Omental fat pad (tissue), 4 donors: Measurements from ENCODE around the gene CFAP20DC. TPM values are rescaled to one million over a fixed set of nuclear protein-coding genes. Genes with fewer than 3 reads are reported as not detected.

Experiments used
- ATAC-seq: fragments of 150-250 bp; one replicate; pipeline ENCODE4 v1.9.1; 2016; ENCODE audit warnings: mild to moderate bottlenecking, moderate library complexity; ENCODE audit not compliant: low FRiP score
- DNase-seq: peaks from one replicate; pipeline ENCODE4 v3.0.0-alpha.2; 2019; ENCODE audit warnings: low spot score
- total RNA-seq, 4 donors: library from RNA; depleted of rRNA; stranded (reverse); fragments of >200 nt; gene quantifications; one replicate each; pipeline ENCODE4 v1.1.0, GENCODE V29; 2016
- TF ChIP-seq, protein P1 (sequence below), 3 donors: fragments of 450-650 bp; IDR thresholded peaks; one replicate each; pipeline ENCODE4 v1.5.1; 2016 to 2017; ENCODE audit warnings: antibody characterized with exemption in 3 of 3, mild to moderate bottlenecking in 3 of 3, moderate library complexity in 2 of 3

CFAP20DC gene
- total RNA-seq, 4 donors from 2014 or later = 0.25 to 0.36 (median 0.28) TPM; not detected in 1

DNA sequence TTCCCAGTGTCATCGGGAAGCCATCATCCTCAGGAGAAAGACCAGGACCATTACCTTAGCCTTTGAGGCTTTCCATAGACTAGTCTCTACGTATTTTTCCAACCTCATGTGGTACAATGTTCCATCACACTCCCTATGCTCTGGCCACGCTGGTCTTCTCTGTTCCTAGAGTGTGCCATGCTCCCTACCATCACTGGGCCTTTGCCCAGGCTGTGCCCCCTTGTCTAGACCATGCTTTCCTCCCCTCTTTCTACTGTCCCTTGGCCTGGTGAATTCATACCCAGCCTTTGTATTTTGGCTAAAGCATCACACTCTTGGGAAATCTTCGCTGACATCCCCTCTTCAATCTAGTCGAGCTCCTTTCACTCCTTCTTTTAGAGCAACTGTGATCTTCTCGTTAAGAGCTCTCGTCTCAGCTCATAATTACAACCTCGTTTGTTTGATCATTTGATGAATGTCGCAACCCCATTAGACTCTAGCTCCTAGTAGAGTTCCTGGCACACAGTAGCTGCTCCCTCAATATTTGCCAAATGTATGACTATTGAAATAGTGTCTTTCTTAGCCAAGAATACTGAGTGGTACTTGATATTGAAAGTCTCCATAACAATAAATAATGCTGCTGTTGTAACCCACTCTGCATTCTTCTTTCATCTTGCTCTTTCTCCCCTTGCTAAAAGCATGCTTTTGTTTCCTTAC lies 283.1 kb downstream of the CFAP20DC start:
- ATAC-seq (no peak), DNase-seq (no peak)
- TF ChIP-seq, protein P1, sequence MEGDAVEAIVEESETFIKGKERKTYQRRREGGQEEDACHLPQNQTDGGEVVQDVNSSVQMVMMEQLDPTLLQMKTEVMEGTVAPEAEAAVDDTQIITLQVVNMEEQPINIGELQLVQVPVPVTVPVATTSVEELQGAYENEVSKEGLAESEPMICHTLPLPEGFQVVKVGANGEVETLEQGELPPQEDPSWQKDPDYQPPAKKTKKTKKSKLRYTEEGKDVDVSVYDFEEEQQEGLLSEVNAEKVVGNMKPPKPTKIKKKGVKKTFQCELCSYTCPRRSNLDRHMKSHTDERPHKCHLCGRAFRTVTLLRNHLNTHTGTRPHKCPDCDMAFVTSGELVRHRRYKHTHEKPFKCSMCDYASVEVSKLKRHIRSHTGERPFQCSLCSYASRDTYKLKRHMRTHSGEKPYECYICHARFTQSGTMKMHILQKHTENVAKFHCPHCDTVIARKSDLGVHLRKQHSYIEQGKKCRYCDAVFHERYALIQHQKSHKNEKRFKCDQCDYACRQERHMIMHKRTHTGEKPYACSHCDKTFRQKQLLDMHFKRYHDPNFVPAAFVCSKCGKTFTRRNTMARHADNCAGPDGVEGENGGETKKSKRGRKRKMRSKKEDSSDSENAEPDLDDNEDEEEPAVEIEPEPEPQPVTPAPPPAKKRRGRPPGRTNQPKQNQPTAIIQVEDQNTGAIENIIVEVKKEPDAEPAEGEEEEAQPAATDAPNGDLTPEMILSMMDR (IDR thresholded peaks at IDR 0.05) = no peak

DNA sequence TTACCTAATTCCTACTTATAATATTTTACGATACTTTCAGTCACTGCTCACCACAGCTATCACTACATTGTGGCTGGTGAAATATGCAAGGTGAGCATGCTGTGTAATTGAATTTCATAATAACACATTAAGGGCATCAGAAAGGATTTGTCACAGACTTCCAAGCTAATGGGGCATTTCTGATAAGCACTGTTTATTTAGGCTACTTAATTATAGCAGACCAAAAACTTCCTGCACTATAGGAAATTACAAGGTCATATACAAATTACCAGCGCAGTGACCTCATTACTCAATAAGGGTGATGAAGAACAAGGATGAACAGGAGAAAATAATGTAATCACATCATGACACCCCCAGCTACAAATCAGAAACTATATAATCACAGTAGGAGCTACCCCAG lies 294.7 kb downstream of the CFAP20DC start:
- no peak for DNase-seq
- TF ChIP-seq, protein P1 (IDR thresholded peaks at IDR 0.05) = no peak
- no peak for ATAC-seq

DNA sequence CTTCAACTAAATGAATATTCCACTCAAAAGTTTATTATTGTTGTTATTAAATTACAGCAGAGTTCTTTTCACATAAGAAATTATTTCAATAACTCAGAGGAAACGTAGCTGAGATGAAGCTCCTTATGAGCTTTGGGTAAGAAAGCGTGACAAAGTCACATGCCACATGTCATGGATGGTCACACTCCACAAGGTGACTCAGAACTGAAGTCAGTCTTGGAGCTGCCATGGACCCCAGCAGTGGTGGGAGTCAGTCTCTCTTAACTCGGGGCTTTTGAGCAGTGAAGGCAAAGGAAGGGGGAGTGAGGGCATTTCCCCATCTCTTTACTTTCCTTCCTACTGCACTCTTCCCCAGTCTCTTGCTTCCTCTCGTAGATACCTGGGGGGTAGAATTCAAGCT lies 295.8 kb downstream of the CFAP20DC start:
- DNase-seq = no peak
- TF ChIP-seq, protein P1 (IDR thresholded peaks at IDR 0.05) = no peak
- ATAC-seq = no peak

DNA sequence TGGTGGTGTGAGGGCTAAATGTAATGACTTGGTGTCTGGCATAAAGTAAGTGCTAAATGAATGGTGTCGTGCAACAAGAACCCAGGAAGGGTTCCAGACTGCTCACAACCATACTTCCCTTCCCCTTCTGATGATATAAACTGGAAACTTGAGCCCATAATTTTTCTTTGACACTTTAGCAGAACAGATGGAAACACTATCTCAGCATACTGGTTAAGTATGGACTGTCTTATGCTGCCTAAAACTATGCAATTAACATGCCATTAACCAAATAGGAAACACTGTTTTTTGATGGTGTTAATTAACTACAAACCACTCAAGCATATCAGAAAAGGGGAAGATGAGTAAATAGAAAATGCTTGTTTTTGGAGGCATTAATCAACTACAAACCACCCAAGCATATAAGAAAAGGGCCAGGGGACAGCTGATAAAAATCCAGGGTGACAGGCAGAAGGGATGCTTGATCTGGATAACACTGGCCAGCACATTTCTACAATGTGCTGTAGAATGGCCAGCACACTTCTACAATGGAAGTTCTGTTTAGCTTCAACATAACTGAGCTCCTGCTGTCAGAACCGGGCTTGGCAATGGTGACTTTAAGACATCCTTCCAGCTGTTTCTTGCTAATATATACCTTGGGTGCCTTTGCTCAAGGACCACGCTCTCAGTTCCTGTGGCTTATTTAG lies 297.8 kb downstream of the CFAP20DC start:
- DNase-seq (no peak), ATAC-seq (no peak)
- TF ChIP-seq, protein P1 (IDR thresholded peaks at IDR 0.05) = no peak

DNA sequence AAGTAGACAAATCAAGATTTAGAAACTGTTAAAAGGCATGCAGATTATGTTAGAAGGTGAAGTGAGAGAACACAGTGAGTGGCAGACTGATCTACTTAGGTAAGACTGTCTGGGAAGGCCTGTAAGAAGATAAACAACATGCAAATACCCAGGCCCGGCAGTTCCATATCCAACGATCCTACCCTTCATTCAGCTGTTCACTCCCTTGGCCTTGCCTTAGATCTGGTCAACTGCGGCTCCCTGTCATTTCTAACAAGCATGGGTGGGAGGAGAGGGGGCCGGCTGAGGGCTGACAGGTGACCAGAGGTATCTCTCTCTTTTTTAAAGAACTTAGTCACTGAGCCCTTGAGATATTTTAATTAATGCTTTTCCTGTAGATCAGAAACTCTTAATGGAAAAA lies 298.6 kb downstream of the CFAP20DC start:
- TF ChIP-seq, protein P1 (IDR thresholded peaks at IDR 0.05) = no peak
- no peak for ATAC-seq
- DNase-seq = no peak

DNA sequence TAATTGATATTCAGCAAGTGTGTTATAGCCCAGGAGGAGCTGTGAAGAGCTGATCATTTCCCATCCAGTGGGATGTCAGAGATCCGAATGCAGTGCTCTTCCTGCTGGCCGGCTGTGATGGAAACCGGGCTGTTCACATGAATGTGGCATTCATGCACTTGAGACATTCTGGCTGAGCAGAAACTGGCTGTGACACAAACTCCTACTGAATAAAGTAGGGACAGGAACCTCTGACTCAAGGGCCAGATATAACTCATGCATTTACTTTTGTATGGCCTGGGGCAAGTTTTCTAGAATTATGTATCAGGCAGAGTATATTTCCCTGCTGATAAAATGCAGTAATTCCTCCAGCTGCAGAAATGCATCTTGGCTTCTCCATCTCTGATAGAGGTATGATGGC lies 299.9 kb downstream of the CFAP20DC start:
- TF ChIP-seq, protein P1 (IDR thresholded peaks at IDR 0.05) = no peak
- DNase-seq (no peak), ATAC-seq (no peak)

DNA sequence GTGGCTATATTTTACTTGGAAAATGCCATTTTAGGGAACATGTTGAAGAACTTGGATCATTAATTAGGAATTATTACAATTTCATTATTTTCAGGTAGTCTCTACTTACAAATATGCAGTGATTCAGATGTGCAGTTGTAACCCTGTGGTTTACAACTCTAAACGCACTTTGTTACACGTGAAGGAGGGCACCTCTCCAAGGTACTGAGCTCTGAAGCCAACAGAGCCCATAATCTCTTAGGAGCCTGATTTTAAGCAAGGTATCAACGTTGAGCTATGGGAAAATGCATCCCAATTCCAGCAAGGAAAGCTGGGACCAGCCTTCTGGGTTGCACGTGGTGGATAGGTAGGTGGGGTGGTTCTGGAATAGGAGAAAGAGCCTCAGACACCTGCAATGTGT lies 301.8 kb downstream of the CFAP20DC start:
- ATAC-seq (no peak), DNase-seq (no peak)
- TF ChIP-seq, protein P1 (IDR thresholded peaks at IDR 0.05) = no peak
